Measurements from ENCODE around the gene PPM1N.

PPM1N gene

GRCh38 chr19:45492627-45493470, 5.4 kb upstream of the PPM1N start:
- no peak for DNase-seq

GRCh38 chr19:45494261-45494916, 3.9 kb upstream of the PPM1N start:
- DNase-seq, result no peak

GRCh38 chr19:45495178-45495577, 3.1 kb upstream of the PPM1N start:
- DNase-seq, result no peak

GRCh38 chr19:45496349-45496953, 1.8 kb upstream of the PPM1N start:
- no peak for DNase-seq

DNA sequence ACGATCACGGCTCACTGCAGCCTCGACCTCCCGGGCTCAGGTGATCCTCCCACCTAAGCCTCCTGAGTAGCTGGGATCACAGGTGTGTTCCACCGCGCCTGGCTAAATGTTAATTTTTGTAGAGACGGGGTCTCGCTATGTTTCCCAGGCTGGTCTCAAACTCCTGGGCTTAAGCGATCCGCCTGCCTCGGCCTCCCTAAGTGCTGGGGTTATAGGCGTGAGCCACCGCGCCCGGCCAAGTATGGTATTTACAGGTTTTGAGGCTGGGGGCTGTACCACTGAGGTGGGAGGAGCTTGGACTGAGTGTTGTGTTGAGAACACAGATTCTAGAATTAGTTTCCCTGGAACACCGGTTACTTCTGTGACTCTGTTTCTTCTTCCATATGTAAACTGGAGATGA, 452 bp upstream of the PPM1N start:
- no peak for DNase-seq

GRCh38 chr19:45499196-45500180, 1.2 kb downstream of the PPM1N start:
- DNase-seq, result peak; percentile 73

DNA sequence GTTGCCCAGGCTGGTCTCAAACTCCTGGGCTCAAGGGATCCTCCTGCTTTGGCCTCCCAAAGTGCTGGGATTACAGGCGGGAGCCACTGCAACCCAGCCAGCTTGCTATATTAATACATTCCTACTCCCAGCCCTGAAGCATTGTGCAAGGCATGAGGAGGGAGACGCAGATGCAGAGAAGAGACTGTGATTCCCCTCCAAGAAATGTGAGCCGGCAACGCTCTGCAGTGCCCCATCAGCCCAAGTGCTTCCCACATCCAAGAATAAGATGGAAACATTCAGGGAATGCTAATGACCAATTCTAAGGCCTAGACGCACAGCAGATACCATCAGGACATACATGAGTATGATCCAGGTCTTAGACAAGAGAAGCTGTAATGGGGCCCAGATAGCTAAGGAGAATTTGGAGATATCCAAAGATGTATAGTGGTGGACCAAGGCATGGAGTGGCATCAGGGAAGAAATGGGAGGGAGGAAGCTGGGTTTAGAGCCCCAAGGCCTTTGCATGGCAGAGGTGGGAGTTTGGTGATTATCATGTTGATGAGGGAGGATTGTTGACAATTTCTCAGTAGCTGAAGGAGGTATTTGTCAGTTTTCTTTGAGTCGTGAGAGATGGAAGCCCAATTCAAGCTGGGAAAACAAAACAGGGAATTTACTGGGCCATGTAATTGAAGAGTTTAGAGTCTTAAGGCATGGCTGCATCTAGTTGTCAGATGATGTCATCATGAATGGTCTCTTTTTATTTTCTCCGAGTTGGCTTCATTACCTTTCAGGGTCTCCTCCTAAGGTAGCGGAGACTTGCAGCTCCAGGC, 2.9 kb downstream of the PPM1N start:
- DNase-seq, result no peak

DNA sequence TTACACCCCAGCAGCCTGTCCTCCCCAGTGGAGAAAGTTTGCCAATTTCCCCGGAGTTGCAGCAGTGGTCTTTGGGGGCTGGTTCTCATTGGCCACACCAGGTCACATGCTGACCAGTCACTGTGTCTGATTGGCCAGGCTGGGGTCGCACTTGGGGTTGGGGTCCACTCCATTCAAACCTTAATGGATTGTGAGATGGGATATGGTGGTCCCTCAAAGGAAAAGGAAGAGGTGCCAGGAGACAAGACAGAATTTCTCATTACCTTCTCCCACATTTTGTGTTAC, 3.4 kb downstream of the PPM1N start:
- DNase-seq, result no peak

DNA sequence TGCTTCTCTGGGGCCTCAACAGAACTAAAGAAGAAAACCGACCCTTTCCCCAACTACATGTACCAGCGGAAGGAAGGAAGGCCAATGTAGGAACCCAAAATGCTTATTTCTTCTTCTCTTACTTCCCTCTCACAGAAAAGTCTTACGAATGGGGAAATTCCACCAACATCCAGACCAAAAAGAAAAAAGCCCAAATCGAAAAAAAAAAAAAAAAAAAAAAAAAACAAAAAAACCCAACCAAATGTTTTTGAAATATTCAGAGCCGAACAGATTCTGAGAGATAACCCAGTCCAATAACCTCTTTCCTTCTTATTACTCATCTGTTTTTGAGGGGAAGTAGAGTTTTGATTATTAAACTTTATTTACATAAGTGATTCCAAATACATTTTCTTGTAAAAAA, 3.9 kb downstream of the PPM1N start:
- DNase-seq, result no peak

DNA sequence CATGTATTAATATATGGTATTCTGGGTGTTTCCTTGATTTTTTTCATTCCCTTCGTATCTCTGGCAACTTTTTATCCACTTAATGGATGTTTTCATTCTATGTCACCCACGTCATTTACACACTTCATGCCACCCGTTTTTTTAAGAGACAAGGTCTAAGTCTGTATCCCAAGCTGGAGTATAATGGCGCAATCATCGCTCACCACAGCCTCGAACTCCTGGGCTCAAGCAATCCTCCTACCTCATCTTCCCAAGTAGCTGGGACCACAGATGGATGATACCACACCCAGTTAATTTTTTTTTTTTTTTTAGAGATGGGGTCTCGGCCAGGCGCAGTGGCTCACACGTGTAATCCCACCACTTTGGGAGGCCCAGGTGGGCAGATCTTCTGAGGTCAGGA, 5.7 kb downstream of the PPM1N start:
- no peak for DNase-seq

- no peak for DNase-seq
These were observed 7.1 kb downstream of the PPM1N start for GRCh38 chr19:45505151-45505995.

- no peak for DNase-seq
These were observed 7.7 kb downstream of the PPM1N start for GRCh38 chr19:45505996-45506245.

DNA sequence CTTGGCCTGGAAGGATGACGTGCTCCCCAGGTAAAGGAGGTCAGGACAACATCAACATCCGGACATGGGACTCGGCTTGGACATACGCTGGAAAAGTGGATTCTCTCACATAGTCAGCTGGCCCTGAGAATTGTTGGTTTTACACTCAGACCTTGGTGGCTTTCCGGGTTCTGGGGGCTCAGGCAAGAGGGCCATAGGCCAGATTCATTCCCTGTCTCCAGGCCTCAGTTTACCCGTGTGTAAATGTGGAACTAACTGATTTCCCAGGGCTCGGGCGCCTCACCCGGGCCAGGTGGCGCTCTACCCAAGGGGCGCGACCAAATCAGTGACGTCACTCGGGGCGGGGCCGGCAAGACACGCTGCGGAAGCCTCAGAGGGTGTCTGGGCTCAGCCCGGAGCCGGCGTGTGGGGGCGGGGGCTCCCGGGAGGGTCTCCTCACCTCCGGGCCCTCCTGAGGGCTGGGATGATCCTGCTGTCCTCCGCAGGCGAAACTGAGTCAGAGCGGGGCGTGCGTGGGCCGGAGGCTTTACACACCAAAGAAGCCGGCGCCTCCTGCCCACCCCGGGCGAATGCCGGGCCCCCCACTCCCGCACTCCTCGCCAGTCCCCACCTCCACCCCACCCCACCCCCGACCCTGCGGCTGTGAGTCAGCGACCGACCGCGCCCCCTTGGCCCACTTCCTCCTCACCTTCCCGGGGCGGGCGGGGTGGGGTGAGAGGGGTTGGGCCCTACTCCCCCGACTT, 8.2 kb downstream of the PPM1N start:
- DNase-seq, result peak; percentile 95

DNA sequence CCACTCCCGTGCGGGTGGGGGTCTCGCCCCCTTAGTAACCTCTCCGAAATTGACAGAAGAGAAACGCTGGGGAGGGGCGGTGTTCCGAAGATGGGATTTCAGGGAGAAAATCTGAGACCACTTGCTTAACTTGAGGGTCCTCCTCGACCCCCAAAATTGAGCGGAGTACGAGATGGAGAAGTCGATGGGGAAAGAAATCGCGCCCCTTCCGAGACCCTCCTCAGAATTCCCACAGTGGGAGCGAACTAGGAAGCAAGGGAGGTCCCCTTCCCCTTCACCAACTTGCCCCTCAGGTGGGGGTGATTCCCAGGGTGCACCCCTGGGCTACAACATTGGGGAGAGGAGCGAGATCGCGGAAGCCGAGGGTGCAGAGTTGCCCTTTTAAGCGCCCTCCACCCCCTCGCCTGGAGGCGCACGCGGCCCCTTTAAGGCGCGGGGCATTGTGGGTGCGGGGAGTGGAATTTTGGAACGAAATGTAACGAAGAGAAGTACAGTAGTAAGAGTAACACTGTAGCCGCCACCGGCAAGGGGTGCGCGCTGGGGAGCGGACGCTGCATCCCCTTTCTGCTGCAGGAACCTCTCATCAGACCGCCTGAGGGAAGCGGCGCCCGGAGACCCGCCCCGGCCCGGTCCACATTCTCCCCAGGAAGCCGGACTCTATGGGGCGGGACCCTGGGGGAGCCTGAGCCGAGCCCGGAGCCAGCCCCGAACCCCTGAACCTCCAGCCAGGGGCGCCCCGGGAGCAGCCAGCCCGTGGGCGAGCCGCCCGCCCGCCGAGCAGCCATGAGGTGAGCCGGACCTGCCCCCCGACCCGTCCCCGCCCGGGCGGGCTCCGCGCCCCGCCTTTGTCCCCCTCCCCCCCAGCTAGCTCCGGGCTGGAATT, 9.0 kb downstream of the PPM1N start, which contains the start of gene VASP:
TSS of gene VASP (plus strand) at position 491 of the 883 bp plus-strand sequence. CDS start at position 784, 293 bp downstream.
- DNase-seq, result peak; percentile 91

- DNase-seq, result no peak
These were observed 9.7 kb downstream of the PPM1N start for GRCh38 chr19:45507872-45508416.

DNA sequence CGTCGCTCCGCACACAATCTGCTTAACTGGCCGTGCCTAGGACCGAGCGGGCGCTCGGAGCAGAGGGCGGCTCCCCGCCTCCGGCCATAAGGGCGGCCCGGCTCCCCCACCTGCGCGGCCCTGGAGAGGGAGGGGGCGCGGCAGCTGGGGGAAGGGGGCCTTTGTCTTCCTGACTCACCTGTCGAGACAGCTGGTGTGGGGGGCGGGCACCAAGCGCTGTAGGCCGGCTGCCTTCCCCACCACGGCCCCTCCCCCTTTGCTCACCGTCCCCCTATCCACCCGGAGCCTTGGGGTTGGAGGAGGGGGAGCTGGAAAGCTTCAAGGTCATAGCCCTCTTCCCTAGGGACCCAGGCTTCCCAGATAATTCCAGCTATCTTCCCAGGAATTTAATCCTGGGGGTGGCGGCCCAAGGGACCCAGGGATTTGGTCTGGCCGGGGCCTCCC, 10.2 kb downstream of the PPM1N start:
- peak; percentile 53 for DNase-seq

DNA sequence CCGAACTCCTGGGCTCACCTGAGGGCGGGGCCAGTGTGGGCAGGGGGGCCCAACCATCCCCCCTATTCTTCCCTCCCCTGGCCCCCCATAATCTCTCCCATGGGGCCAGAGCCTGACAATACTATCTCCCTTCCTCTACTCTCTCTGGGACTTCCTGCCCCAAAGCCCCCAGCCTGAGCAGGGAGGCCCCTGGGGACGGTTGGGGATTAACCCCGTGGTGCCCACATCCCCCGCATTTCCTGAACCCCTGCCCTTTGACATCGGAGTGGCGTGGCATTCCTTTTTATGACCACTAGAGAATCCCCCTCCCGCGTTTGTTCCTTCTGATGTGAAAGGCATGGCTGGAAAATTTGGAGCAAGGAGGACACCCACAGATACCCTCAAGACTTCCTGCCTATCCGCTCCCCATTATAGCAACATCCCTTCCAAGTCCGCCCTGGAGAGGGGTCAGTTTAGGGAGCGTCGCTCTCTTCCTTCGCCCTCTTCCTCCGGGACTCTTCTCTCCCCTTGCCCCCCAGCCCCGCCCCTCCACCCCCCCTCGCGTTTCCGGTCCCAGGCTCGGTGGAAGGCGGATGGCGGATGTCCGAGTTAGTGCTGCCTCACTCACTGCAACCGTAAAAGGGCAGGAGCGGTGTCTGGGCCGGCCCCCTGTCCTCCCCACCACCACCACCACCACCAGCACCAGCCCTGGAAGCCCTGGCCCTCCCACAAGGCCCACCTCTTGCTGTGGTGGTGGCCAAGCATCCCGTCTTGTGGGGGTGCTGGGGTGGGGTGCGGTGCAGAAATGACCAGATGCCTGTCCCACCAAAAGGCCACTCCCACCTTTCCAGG, 10.8 kb downstream of the PPM1N start:
- DNase-seq, result peak; percentile 65

GRCh38 chr19:45509692-45510015, 11.4 kb downstream of the PPM1N start:
- no peak for DNase-seq
